Fibroblast of peridontal ligament (primary cell): Measurements from ENCODE around the gene GCN1.
A peak's percentile ranks its signal among the peaks of the same experiment; 100 is the strongest.

ENCODE experiments used
- DNase-seq: peaks from one replicate; pipeline ENCODE4 v3.0.0-alpha.2; 2010; ENCODE audit errors: extremely low read depth

The GCN1 gene

DNA sequence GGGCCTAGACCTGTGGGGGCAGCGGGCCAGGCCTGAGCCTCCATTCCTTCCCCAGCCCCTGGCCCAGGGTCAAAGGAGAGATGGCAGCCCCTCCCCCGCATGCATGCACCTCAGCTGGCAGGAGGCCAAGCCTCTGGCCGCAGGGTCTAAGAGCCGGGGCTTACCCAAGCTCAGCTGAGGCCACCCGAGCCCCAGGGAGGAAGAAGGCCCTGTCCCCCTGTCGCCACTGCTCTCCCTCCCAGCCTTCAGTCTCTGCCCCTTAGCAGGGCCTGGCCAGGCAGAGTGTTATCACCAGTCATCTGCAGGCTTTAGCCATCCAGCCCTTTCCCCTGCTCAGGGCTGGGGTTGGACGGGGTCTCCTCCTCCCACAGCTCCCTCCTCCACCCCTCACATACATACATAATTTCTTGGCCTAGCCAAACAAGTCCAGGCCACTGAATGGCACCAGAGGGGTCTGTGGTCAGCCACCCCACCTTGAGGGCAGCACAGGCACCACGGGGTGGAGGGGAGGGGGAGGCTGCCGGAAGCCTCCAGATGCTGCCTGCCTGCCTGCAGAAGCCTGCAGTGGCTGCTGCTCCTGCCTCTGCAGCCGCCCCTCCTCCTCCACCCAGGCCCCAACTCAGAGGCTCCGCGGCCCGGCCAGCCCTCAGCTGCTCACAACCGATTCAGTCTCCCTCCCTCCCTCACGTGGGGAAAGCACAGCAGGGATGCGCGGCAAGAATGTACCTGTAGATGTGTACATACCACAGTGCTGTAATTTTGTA, 100.7 kb downstream of the GCN1 start:
- DNase-seq = no peak

DNA sequence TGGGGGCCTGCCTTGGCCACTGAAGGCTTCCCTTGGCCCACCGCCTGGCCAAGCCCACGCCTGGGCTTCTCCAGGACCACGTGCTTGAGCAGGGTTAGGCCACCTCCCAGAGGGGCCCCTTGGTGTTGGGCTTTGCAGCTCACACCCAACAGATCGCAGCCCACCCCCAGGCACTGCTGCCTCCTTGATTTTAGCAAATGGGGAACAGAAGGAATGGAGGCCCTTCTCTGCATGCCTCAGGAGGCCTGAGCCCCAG, 101.3 kb downstream of the GCN1 start:
- no peak for DNase-seq

DNA sequence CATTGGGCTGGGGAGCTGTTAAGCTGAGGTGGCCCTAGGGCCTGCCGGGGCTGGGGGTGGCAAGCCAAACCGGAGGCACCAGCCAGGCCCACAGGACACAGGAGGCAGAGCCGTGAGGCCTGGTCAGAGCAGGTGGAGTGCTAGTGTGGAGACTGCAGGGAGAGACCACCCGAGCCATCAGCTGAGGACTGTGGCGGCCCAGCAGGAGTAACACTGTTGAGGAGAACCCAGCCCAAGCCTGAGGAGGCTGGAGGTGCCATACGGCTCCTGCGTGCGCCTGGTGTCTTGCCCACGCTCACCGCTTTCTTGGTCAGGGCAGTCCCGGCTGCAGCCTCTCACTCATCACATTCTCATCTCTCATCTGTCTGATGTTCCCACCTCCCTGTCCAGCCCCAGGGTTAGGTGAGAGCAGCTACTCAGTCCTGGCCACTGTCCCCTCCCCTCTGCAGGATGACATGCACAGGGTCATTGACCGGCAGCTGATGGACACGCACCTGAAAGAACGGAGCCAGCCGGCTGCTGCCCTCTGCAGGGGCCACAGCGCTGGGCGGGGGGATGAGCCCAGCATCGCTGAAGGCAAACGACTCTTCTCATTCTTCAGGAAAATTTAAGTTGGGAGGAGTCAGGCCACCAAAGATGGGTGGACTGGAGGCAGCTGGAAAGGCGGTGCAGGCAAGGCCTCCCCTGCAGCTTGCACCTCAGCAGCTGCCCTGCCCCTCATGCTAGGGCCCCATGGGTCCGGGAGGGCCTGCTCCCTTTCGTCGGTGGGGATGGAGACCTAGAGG, 101.8 kb downstream of the GCN1 start:
- no peak for DNase-seq

DNA sequence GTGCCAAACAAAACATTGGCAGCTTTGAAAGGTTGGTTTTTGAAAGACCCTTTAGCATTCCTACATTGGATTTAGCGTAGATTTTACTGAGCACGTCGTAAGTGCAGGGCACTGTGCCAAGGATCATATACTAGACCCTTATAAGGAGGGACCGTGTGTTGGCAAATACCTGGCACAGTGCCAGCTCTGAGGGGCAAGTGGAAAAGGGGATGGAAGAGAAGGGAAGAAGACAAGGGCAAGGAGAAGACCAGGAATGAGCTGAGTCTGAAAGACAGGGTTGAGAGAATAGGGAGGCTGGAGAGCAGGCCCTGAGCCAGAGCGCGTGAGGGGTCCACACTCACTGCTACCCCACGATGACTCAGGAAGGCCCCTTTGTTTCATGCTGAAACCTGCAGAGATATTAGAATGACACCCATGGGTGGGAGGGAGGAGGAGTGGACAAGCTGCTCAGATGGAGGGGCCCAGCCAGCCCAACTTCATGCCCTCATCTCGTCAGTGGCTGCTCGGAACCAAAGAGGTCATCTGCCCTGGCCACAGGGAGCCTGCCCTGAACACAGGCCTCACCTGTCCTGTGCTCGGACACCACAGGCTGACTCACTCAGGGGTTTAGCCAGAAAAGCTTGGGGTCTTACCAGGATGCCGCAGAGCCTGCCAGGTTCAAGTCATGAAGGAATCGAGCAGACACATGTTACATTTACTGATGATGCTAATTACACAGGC, 103.0 kb downstream of the GCN1 start:
- no peak for DNase-seq

DNA sequence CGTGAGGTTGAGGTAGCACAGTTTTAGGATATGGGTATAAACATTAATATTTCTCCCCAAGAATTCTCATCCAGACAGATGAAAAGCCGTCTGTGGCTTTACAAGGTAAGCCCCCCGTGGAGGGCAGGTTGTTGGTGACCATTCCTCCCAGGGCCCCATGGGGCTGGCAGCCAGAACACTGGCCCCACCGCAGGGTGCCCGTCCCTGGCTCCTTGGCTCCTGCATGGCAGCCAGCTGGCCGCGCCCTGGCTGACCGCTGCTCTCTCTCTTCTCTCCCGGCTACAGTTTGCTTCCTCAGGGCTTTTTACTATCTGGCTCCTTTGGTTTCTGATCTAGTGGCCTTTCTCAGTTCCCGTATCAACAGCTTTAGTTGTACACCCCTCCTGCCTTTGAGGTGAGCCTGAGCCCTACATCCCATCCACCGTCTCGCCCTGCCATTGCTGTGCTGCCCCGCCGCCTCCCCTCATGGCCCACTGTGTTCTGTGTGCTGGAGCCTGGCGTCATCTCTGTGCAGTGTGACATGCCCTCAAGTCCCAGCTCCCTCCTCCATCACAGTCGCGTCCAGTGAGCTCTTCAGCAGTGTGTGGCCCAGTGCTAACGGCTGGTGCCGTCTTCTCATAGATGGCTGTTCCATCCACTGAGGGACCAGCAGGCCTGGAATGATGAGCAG, 103.8 kb downstream of the GCN1 start:
- DNase-seq = no peak

DNA sequence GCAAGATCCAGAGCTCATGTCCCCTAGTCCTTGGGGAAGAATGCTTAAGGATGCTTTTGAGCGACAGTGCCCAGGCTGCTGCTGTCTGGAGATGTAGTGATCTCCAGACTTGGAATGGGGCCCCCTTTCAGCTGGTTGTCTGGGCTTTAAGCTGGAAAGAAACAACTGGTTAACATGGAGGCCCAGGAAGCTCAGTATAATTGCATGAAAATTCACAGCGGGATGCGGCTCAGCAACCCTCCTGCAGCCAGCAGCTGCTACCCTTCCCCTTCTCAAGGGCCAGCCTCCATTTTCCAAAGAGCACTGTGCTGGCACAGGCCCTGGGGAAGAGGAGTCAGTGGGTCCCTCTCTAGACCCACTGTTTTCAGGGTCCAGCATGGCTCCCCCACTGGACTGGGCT, 104.3 kb downstream of the GCN1 start:
- DNase-seq = no peak

DNA sequence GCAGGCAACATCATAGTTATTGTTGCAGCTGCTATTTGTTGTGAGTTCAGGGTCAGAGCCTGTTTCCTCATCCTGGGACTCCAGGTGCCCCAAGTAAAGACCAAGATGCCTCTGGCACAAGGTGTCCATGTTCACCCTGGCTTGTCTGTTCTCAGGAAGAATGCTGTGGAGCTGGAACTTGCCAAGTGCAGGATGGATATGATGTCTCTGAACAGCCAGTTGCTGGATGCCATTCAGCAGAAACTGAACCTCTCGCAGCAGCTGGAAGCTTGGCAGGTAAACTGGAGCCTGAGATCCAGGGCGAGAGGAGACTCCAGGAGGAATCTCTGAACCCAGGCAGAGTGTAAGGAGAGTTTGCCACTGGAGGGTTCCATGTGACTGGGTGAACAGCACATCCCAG, 104.7 kb downstream of the GCN1 start:
- DNase-seq = no peak

DNA sequence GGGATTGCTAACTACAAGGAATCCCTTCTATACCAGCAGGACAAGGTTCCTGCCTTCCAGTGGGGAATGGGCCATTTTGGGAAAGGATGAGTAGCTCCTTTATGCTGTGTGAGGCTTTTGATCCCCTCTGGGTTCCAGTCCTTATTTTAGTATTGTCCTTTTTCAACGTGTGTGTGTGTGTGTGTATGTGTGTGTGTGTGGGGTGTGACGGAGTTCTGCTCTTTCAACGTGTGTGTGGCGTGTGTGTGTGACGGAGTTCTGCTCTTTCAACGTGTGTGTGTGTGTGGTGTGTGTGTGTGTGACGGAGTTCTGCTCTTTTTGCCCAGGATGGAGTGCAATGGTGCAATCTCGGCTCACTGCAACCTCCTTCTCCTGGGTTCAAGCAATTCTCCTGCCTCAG, 105.4 kb downstream of the GCN1 start:
- no peak for DNase-seq

DNA sequence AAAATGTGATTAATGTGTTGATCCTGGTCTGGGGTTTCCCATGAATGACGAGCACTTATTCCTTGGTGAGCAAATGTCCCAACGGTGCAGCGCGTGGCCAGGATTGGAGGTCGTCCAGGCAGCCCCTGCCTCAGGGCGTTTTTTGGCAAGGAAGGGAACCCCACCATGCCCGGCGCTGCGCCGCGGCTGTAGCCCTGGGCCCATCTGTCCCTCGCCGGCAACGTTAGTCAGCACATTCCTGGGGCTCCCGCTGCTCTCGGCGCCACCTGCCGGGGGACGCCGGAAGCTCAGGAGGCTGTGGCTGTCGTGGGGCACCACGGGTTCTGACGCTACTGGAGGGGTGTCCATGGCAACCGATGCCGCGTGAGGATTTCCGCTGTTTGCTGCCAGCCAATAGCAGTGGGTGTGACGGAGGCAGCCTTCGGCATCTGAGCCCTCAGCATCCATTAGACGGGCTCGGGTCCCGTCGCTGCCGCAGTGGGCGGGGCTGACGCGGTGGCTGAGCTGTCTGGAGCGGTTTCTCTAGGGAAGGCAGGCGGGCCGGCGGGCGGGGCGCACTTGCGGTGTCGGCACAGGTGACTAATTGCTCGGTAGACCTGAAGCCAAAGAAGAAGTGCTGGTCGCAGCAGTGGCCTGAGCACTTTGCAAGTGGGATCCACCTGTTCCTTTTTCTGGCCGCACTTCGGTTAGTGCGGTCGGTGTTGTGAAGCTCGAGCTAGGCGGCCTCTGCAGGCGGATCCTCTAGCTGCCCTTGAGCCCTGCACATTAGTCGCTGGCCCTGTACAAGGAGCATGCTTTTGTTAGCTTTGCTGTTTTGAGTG, 107.5 kb downstream of the GCN1 start:
- peak; percentile 98 for DNase-seq

DNA sequence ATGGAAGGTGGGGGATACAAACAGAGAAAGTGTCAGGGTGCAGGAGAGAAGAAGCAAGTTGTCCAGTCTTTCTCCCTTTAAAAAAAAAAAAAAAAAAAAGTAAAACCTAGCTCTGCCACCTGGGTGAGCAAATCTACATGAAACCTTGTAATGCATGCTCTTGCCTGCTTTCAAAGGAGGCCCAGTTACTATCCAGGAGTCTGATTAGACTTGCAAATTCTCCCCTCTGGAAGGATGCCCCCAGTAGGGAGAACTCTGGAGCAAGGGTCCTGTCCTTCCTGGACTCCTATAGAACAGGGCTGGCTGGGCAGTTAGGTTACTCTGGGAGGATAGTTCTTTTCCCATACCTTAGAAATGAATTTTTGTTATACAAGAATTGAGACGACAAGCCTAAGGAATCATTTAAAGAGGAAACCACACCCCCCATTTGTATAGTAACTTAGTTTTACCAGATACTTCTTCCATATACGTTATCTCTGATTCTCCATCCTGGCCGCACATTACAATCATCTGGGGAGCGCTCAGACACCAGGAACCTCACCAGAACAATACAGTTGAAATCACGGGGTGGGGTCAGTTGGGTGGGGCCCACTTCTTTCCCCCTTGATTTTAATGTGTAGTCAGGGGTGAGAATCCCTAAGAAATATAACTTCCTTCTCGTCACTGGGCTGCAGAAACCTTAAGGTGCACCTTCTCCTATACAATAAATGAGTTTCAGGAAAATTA, 108.4 kb downstream of the GCN1 start:
- no peak for DNase-seq

DNA sequence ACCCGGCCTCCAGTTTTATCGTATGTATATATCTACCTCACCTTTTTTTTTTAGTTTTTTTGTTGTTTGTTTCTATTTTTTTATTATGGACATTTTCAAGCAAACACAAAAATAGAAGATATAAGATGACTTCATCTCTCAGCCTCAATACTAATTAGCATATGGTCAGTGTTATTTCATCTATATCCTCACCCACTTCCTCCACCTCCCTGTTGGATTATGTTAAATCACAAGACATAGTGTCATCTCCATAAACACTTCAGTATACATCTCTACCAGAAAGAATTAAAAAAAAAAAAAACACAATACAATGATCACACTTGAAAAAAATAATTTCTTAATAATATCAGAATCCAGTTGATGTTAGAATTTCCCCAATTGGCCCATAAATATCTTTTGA, 112.9 kb downstream of the GCN1 start:
- DNase-seq = no peak

DNA sequence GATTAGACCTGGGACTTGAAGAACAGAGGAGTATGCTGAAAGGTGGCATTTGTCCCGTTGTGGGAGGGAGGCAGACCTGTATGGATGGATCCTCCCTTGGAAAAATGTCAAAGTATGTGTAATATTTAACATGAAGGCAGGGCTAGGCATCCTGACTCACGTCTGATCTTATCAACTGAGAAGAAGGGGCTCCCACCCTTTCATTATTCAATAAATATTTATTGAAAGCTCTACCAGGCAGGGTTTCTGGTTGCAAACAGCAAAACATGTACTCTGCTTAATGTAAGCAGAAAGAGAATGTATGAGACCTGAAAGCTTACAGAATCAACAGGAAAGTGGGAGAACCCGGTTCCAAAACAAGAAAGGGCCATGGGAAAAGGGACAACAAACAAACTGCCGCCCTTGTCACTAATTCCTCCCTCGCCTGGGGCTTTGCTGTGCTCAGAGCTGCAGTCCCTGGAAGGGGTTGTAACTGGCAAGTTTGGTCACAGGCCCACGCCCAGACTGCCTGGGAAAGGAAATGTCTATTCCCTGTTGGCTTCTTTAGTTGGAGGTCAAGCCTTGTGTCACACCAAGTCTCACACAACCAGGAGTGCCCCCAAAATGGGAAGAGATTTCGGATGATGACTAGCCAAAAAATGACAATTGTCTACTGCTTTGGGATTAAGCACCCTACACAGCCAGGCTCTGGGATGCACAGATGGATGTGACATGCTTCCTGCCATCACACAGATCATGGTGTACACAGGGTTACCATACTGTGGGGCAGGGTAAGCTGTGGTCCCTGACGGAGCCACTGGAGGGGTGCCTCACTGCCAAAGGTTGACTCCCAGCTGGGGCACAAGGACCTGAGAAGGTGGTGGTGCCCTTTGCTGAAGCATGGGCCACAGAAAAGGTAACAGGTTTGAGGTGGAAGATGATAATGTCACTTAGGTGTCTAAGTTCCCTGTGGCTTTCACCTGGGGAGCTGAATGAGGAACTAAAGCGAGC, 114.8 kb downstream of the GCN1 start:
- DNase-seq = no peak

DNA sequence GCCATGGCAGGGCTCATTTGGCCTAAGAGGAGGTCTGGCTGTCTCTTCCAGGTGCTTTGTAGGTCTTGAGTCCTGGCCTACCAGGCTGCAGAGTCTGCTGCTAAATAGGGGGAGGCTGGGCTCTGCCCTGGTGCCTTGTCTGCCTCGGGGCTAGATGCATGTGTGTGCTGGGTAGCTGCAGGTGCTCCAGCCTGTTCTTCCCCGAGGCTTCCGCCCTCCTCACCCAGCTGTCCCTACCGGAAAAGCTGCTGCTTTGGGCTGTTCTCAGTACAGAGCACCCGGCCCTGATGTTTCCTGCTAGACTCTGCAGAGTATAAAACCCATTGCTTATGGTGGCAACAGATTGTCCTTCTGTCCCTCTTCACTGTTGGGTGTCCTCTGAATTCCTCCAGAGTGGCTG, 115.6 kb downstream of the GCN1 start:
- no peak for DNase-seq

DNA sequence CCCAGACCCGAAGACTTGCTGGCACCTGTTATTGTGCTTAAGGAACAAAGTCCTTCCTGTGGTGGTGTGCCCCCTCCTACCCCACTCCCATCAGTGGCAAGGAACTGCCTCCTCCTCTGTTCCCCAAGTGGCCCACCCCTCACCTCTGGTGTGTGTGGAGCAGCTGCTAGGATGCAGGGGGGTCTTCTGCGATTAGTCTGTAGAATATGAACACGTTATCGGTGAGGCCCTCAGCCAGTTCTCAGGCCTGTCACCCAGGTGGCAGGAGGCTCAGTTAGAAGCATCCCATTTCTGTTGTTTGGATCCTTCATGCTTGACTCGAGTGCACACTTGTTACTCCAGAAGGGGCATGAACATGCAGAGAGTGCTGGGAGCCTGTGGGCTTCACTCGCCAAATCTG, 117.3 kb downstream of the GCN1 start:
- no peak for DNase-seq
